GM18508 (cell line): ENCODE data around the gene FLNB.

Experiments used
- ATAC-seq: cut with Tn5 transposase; IDR thresholded peaks from one replicate; pipeline ENCODE4 v1.9.1; 2021; ENCODE audit warnings: moderate number of reproducible peaks; ENCODE audit not compliant: insufficient read depth, unreplicated experiment

The FLNB gene

GRCh38 chr3:58153371-58153770, 145.1 kb downstream of the FLNB start:
- no peak for ATAC-seq

GRCh38 chr3:58154626-58155449, 146.6 kb downstream of the FLNB start:
- no peak for ATAC-seq

GRCh38 chr3:58155838-58156237, 147.6 kb downstream of the FLNB start:
- no peak for ATAC-seq

- no peak for ATAC-seq
These were observed 149.5 kb downstream of the FLNB start for GRCh38 chr3:58157700-58158099.

GRCh38 chr3:58158442-58159153, 150.4 kb downstream of the FLNB start:
- ATAC-seq = no peak

GRCh38 chr3:58160399-58160798, 152.2 kb downstream of the FLNB start:
- no peak for ATAC-seq

- ATAC-seq = no peak
These were observed 153.5 kb downstream of the FLNB start for GRCh38 chr3:58161435-58162398.

GRCh38 chr3:58163234-58163633, 155.0 kb downstream of the FLNB start:
- no peak for ATAC-seq

- ATAC-seq = no peak
These were observed 156.1 kb downstream of the FLNB start for GRCh38 chr3:58164199-58164879.

- no peak for ATAC-seq
These were observed 156.9 kb downstream of the FLNB start for GRCh38 chr3:58164906-58165821.

- no peak for ATAC-seq
These were observed 159.5 kb downstream of the FLNB start for GRCh38 chr3:58167431-58168351.

- ATAC-seq = no peak
These were observed 160.3 kb downstream of the FLNB start for GRCh38 chr3:58168498-58168897.

GRCh38 chr3:58169371-58169770, 161.1 kb downstream of the FLNB start:
- ATAC-seq = no peak

GRCh38 chr3:58170376-58170775, 162.2 kb downstream of the FLNB start:
- ATAC-seq = no peak

GRCh38 chr3:58171126-58171525, 162.9 kb downstream of the FLNB start:
- ATAC-seq = no peak

- no peak for ATAC-seq
These were observed 164.9 kb downstream of the FLNB start for GRCh38 chr3:58173029-58173668.

- no peak for ATAC-seq
These were observed 165.6 kb downstream of the FLNB start for GRCh38 chr3:58173669-58174398.
